ENCODE measurements around the gene SHB.

Gene SHB

GRCh38 chr9:38075272-38075671 lies 6.2 kb upstream of the SHB start:
- Histone ChIP-seq H2AFZ (ENCODE audit: insufficient read depth, low read length, poor library complexity) (no peak overlapping the region), H3K4me2 (ENCODE audit: low read length) (no peak overlapping the region), H3K9ac (ENCODE audit: low read length) (no peak overlapping the region), H3K18ac (ENCODE audit: low read length) (no peak overlapping the region), H3K27me3 (ENCODE audit: insufficient read depth, low read length) (no peaks in the 10 kb centered on the region), H4K8ac (ENCODE audit: low read depth, low read length) (no peak overlapping the region), H2BK120ac (ENCODE audit: insufficient read depth, low read length, poor library complexity) (no peak overlapping the region), H3K36me3 (ENCODE audit: control insufficient read depth in 1 of 2, insufficient read depth in 2 of 2, low read length in 2 of 2) (no peaks in the 10 kb centered on the region), H4K91ac (ENCODE audit: low read depth, low read length) (no peak overlapping the region), H3K27ac (ENCODE audit: low read depth, low read length) (no peak overlapping the region), H3K79me2 (ENCODE audit: control insufficient read depth, insufficient read depth, low read length, poor library complexity) (no peaks in the 10 kb centered on the region), H3K4me3 (ENCODE audit: low read depth, low read length) (no peak overlapping the region), H3K14ac (ENCODE audit: low read length) (no peak overlapping the region), H3K9me3 (ENCODE audit: insufficient read depth, low read depth, low read length) (no peaks in the 10 kb centered on the region), H2BK5ac (ENCODE audit: low read depth, low read length, poor library complexity) (no peak overlapping the region), H3K4me1 (ENCODE audit: control insufficient read depth in 1 of 2, insufficient read depth in 2 of 2, low read length in 2 of 2) (peaks cover 7 to 13% of the 10 kb centered on the region in 2 experiments), H2AK5ac (ENCODE audit: low read length) (no peak overlapping the region), H4K12ac (ENCODE audit: low read depth, low read length) (no peak overlapping the region), H3K4ac (ENCODE audit: low read depth, low read length) (no peak overlapping the region), H3K79me1 (ENCODE audit: low read length) (no peaks in the 10 kb centered on the region), H3K23ac (ENCODE audit: low read length) (no peak overlapping the region), H2BK12ac (ENCODE audit: low read length) (no peak overlapping the region)
- DNase-seq: no peak
- WGBS (ENCODE audit: extremely low coverage, insufficient coverage, insufficient read length): no CpG with 5 or more reads among the region's 34 CpGs

- Histone ChIP-seq H3K4ac (ENCODE audit: low read depth, low read length) (no peak overlapping the region), H3K4me1 (ENCODE audit: control insufficient read depth in 1 of 2, insufficient read depth in 2 of 2, low read length in 2 of 2) (peaks cover 9 to 14% of the 10 kb centered on the region in 2 experiments), H2AK5ac (ENCODE audit: low read length) (no peak overlapping the region), H3K79me2 (ENCODE audit: control insufficient read depth, insufficient read depth, low read length, poor library complexity) (no peaks in the 10 kb centered on the region), H4K91ac (ENCODE audit: low read depth, low read length) (no peak overlapping the region), H3K9ac (ENCODE audit: low read length) (no peak overlapping the region), H4K12ac (ENCODE audit: low read depth, low read length) (no peak overlapping the region), H3K18ac (ENCODE audit: low read length) (no peak overlapping the region), H3K27me3 (ENCODE audit: insufficient read depth, low read length) (no peaks in the 10 kb centered on the region), H3K27ac (ENCODE audit: low read depth, low read length) (no peak overlapping the region), H3K14ac (ENCODE audit: low read length) (no peak overlapping the region), H4K8ac (ENCODE audit: low read depth, low read length) (no peak overlapping the region), H2BK5ac (ENCODE audit: low read depth, low read length, poor library complexity) (no peak overlapping the region), H3K9me3 (ENCODE audit: insufficient read depth, low read depth, low read length) (no peaks in the 10 kb centered on the region), H3K4me2 (ENCODE audit: low read length) (no peak overlapping the region), H3K23ac (ENCODE audit: low read length) (no peak overlapping the region), H2AFZ (ENCODE audit: insufficient read depth, low read length, poor library complexity) (no peak overlapping the region), H2BK120ac (ENCODE audit: insufficient read depth, low read length, poor library complexity) (no peak overlapping the region), H3K4me3 (ENCODE audit: low read depth, low read length) (no peak overlapping the region), H3K36me3 (ENCODE audit: control insufficient read depth in 1 of 2, insufficient read depth in 2 of 2, low read length in 2 of 2) (no peaks in the 10 kb centered on the region), H2BK12ac (ENCODE audit: low read length) (no peak overlapping the region), H3K79me1 (ENCODE audit: low read length) (peaks cover 3% of the 10 kb centered on the region)
- WGBS (ENCODE audit: extremely low coverage, insufficient coverage, insufficient read length): 100% methylated on average over 1 of the region's 5 CpGs
- DNase-seq: no peak
Observed at GRCh38 chr9:38074441-38074961, 5.5 kb upstream of the SHB start.

DNA sequence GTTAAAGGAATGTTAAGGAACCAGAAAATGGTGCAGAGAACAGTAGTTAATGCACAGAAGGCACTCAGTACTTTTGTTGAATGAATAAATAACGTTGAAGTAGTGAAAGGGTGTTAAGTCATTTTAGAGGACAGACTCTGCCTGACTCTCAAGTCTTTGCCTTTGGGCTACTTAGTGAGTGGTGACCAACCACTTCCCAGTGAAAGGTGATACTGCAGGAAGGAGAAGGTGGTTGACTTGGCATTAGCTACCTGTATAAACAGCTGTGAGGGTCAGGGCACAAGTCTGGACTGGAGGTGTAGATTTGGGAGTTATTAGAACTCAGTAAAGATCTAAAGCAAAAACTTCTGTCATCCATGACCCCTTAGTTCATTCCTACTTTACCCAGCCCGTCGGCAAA lies 4.9 kb upstream of the SHB start:
- H2BK12ac ChIP-seq (ENCODE audit: low read length): no peak overlapping the region
- no peak overlapping the region for H3K18ac ChIP-seq (ENCODE audit: low read length)
- H2AK5ac ChIP-seq (ENCODE audit: low read length): no peak overlapping the region
- peaks cover 7% of the 10 kb centered on the region for H3K79me1 ChIP-seq (ENCODE audit: low read length)
- H3K9me3 ChIP-seq (ENCODE audit: insufficient read depth, low read depth, low read length): no peaks in the 10 kb centered on the region
- H3K4ac ChIP-seq (ENCODE audit: low read depth, low read length): no peak overlapping the region
- H3K27me3 ChIP-seq (ENCODE audit: insufficient read depth, low read length): no peaks in the 10 kb centered on the region
- no peak overlapping the region for H4K91ac ChIP-seq (ENCODE audit: low read depth, low read length)
- no peak overlapping the region for H4K12ac ChIP-seq (ENCODE audit: low read depth, low read length)
- WGBS (ENCODE audit: extremely low coverage, insufficient coverage, insufficient read length): no CpG with 5 or more reads among the region's 3 CpGs
- no peak for DNase-seq
- no peak overlapping the region for H3K4me3 ChIP-seq (ENCODE audit: low read depth, low read length)
- no peak overlapping the region for H2BK5ac ChIP-seq (ENCODE audit: low read depth, low read length, poor library complexity)
- H3K79me2 ChIP-seq (ENCODE audit: control insufficient read depth, insufficient read depth, low read length, poor library complexity): peaks cover under 1% of the 10 kb centered on the region
- H3K23ac ChIP-seq (ENCODE audit: low read length): no peak overlapping the region
- no peak overlapping the region for H4K8ac ChIP-seq (ENCODE audit: low read depth, low read length)
- no peak overlapping the region for H2BK120ac ChIP-seq (ENCODE audit: insufficient read depth, low read length, poor library complexity)
- no peak overlapping the region for H2AFZ ChIP-seq (ENCODE audit: insufficient read depth, low read length, poor library complexity)
- H3K14ac ChIP-seq (ENCODE audit: low read length): no peak overlapping the region
- no peak overlapping the region for H3K27ac ChIP-seq (ENCODE audit: low read depth, low read length)
- no peaks in the 10 kb centered on the region for H3K36me3 ChIP-seq (ENCODE audit: control insufficient read depth in 1 of 2, insufficient read depth in 2 of 2, low read length in 2 of 2)
- no peak overlapping the region for H3K9ac ChIP-seq (ENCODE audit: low read length)
- H3K4me2 ChIP-seq (ENCODE audit: low read length): no peak overlapping the region
- peaks cover 9 to 12% of the 10 kb centered on the region in 2 experiments for H3K4me1 ChIP-seq (ENCODE audit: control insufficient read depth in 1 of 2, insufficient read depth in 2 of 2, low read length in 2 of 2)

GRCh38 chr9:38071470-38072134 lies 2.6 kb upstream of the SHB start:
- H3K79me1 ChIP-seq (ENCODE audit: low read length): peaks cover 26% of the 10 kb centered on the region
- H3K14ac ChIP-seq (ENCODE audit: low read length): no peak overlapping the region
- no peak overlapping the region for H3K18ac ChIP-seq (ENCODE audit: low read length)
- peaks cover 23% of the 10 kb centered on the region for H3K79me2 ChIP-seq (ENCODE audit: control insufficient read depth, insufficient read depth, low read length, poor library complexity)
- H3K23ac ChIP-seq (ENCODE audit: low read length): no peak overlapping the region
- H2BK5ac ChIP-seq (ENCODE audit: low read depth, low read length, poor library complexity): no peak overlapping the region
- H3K27ac ChIP-seq (ENCODE audit: low read depth, low read length): no peak overlapping the region
- no peak overlapping the region for H3K4me3 ChIP-seq (ENCODE audit: low read depth, low read length)
- no peak overlapping the region for H3K9ac ChIP-seq (ENCODE audit: low read length)
- H3K27me3 ChIP-seq (ENCODE audit: insufficient read depth, low read length): no peaks in the 10 kb centered on the region
- peak overlapping the region; percentile 11 for H2BK12ac ChIP-seq (ENCODE audit: low read length)
- H4K8ac ChIP-seq (ENCODE audit: low read depth, low read length): no peak overlapping the region
- H4K91ac ChIP-seq (ENCODE audit: low read depth, low read length): no peak overlapping the region
- H3K9me3 ChIP-seq (ENCODE audit: insufficient read depth, low read depth, low read length): no peaks in the 10 kb centered on the region
- no peak overlapping the region for H4K12ac ChIP-seq (ENCODE audit: low read depth, low read length)
- no peak overlapping the region for H3K4ac ChIP-seq (ENCODE audit: low read depth, low read length)
- no peak overlapping the region for H3K4me2 ChIP-seq (ENCODE audit: low read length)
- no peak overlapping the region for H2AK5ac ChIP-seq (ENCODE audit: low read length)
- H3K36me3 ChIP-seq (ENCODE audit: control insufficient read depth in 1 of 2, insufficient read depth in 2 of 2, low read length in 2 of 2): peaks cover 0 to 4% of the 10 kb centered on the region in 2 experiments
- no peak overlapping the region for H2BK120ac ChIP-seq (ENCODE audit: insufficient read depth, low read length, poor library complexity)
- H2AFZ ChIP-seq (ENCODE audit: insufficient read depth, low read length, poor library complexity): no peak overlapping the region
- no peak for DNase-seq
- no CpG with 5 or more reads among the region's 7 CpGs for WGBS (ENCODE audit: extremely low coverage, insufficient coverage, insufficient read length)
- H3K4me1 ChIP-seq (ENCODE audit: control insufficient read depth in 1 of 2, insufficient read depth in 2 of 2, low read length in 2 of 2): peaks cover 9 to 12% of the 10 kb centered on the region in 2 experiments
